Hepatocyte (in vitro differentiated cells): ENCODE measurements around the gene CCDC88C. TPM values are rescaled to one million over a fixed set of nuclear protein-coding genes. Genes with fewer than 3 reads are reported as not detected.
"Not testable (repeated sequence)": the region's sequence is repeated elsewhere in the genome, so short reads cannot be mapped to it uniquely, and the experiment has no call there.

Source experiments
- DNase-seq: peaks from one replicate; pipeline ENCODE4 v3.0.0-alpha.2; 2016; ENCODE audit warnings: low spot score
- H2AFZ ChIP-seq: fragments of 200-600 bp; sonication (generic); 2 replicates; pipeline ENCODE4 v1.6.0; 2016; ENCODE audit warnings: antibody characterized with exemption, mild to moderate bottlenecking
- H3K27ac ChIP-seq: fragments of 200-600 bp; sonication (generic); 2 replicates; pipeline ENCODE4 v1.5.1; 2016; ENCODE audit warnings: mild to moderate bottlenecking
- H3K27me3 ChIP-seq: fragments of 200-600 bp; sonication (generic); 2 replicates; pipeline ENCODE4 v1.6.1; 2016
- H3K36me3 ChIP-seq: fragments of 200-600 bp; sonication (generic); replicated peaks from 2 replicates; pipeline ENCODE4 v1.5.1; 2016; ENCODE audit warnings: low read depth; ENCODE audit not compliant: insufficient read depth
- H3K4me1 ChIP-seq: fragments of 200-600 bp; sonication (generic); 2 replicates; pipeline ENCODE4 v1.5.1; 2016; ENCODE audit warnings: mild to moderate bottlenecking, moderate library complexity; ENCODE audit not compliant: insufficient read depth
- H3K4me2 ChIP-seq: fragments of 200-600 bp; sonication (generic); 2 replicates; pipeline ENCODE4 v1.6.0; 2016
- H3K4me3 ChIP-seq: fragments of 200-600 bp; sonication (generic); 2 replicates; pipeline ENCODE4 v1.5.1; 2016; ENCODE audit warnings: mild to moderate bottlenecking
- H3K79me2 ChIP-seq: fragments of 200-600 bp; sonication (generic); 2 replicates; pipeline ENCODE4 v1.6.0; 2017; ENCODE audit warnings: mild to moderate bottlenecking
- H3K9me2 ChIP-seq: fragments of 200-600 bp; sonication (generic); replicated peaks from 2 replicates; pipeline ENCODE4 v1.6.0; 2017; ENCODE audit warnings: mild to moderate bottlenecking; ENCODE audit not compliant: insufficient read depth
- H3K9me3 ChIP-seq: fragments of 200-600 bp; sonication (generic); 2 replicates; pipeline ENCODE4 v1.5.1; 2016; ENCODE audit warnings: low read depth, mild to moderate bottlenecking
- H4K20me1 ChIP-seq: fragments of 200-600 bp; sonication (generic); 2 replicates; pipeline ENCODE4 v1.6.0; 2016; ENCODE audit warnings: mild to moderate bottlenecking; ENCODE audit not compliant: insufficient read depth, poor library complexity, severe bottlenecking
- EZH2 ChIP-seq: fragments of 200-600 bp; sonication (generic); IDR thresholded peaks from 2 replicates; pipeline ENCODE4 v1.6.1; 2016; ENCODE audit warnings: antibody characterized with exemption, mild to moderate bottlenecking, borderline replicate concordance
- EZH2phosphoT487 ChIP-seq: fragments of 200-600 bp; sonication (generic); IDR thresholded peaks from one replicate; pipeline ENCODE4 v1.6.1; 2018; ENCODE audit warnings: antibody characterized with exemption, mild to moderate bottlenecking, low read depth, moderate library complexity; ENCODE audit not compliant: unreplicated experiment, severe bottlenecking
- WGBS: methylation state at CpG from one replicate; pipeline ENCODE4 v1.1.6; 2016; ENCODE audit warnings: low lambda C conversion rate; ENCODE audit errors: missing lambda C conversion rate; 5-methylcytosine and 5-hydroxymethylcytosine counted together
- polyA plus RNA-seq: library from polyadenylated mRNA; unstranded; fragments of >200 nt; fragmentation: Nextera tagmentation; extraction: Ambion mirVana; gene quantifications from 2 replicates; pipeline ENCODE4 v1.2.1, GENCODE V29; 2016
- total RNA-seq: library from RNA; depleted of rRNA; stranded (reverse); fragments of >200 nt; gene quantifications from 2 replicates; pipeline ENCODE4 v1.2.3, GENCODE V29; 2014
- TF ChIP-seq, protein P1 (sequence below): fragments of 200-600 bp; sonication (generic); IDR thresholded peaks from 2 replicates; pipeline ENCODE4 v1.5.1; 2016; ENCODE audit warnings: antibody characterized with exemption, mild to moderate bottlenecking; ENCODE audit not compliant: poor library complexity

Gene CCDC88C
- total and polyA plus RNA-seq, 2 experiments from 2014 or later: 5.9 to 11.3 TPM

DNA sequence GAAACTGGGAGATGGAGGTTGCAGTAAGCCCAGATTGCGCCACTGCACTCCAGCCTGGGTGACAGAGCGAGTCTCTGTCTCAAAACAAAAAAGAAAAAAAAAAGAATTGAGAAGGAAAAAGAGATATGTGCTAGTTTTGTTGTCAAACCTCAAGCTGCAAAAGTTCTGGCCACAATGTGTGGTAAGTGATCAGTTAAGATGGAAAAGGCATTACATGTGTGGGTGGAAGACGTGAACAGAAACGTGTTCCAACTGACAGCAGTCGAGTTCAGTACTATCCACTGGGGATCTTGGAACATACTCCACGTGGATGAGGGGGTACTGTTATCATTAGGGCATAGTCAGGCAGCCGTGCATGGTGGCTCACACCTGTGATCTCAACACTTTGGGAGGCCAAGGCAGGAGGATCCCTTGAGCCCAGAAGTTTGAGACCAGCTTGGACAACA lies 190.4 kb downstream of the CCDC88C start:
- Histone ChIP-seq H3K79me2 (no peaks in the 10 kb centered on the region), H3K27me3 (no peaks in the 10 kb centered on the region), H3K36me3 (no peaks in the 10 kb centered on the region), H3K9me3 (no peaks in the 10 kb centered on the region), H3K4me3 (no peak overlapping the region), H4K20me1 (no peaks in the 10 kb centered on the region), H3K4me1 (no peaks in the 10 kb centered on the region), H3K27ac (no peak overlapping the region), H3K4me2 (no peak overlapping the region), H3K9me2 (no peaks in the 10 kb centered on the region), H2AFZ (no peak overlapping the region)
- no peak for TF ChIP-seq EZH2
- TF ChIP-seq, protein P1, sequence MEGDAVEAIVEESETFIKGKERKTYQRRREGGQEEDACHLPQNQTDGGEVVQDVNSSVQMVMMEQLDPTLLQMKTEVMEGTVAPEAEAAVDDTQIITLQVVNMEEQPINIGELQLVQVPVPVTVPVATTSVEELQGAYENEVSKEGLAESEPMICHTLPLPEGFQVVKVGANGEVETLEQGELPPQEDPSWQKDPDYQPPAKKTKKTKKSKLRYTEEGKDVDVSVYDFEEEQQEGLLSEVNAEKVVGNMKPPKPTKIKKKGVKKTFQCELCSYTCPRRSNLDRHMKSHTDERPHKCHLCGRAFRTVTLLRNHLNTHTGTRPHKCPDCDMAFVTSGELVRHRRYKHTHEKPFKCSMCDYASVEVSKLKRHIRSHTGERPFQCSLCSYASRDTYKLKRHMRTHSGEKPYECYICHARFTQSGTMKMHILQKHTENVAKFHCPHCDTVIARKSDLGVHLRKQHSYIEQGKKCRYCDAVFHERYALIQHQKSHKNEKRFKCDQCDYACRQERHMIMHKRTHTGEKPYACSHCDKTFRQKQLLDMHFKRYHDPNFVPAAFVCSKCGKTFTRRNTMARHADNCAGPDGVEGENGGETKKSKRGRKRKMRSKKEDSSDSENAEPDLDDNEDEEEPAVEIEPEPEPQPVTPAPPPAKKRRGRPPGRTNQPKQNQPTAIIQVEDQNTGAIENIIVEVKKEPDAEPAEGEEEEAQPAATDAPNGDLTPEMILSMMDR: no peak
- TF ChIP-seq EZH2phosphoT487: no peak
- no peak for DNase-seq
- 94% methylated on average over 7 of the region's 7 CpGs for WGBS

GRCh38 chr14:91226360-91226759 lies 191.3 kb downstream of the CCDC88C start:
- not testable (repeated sequence) for H2AFZ ChIP-seq, DNase-seq, H3K4me3 ChIP-seq, H3K4me1 ChIP-seq, H3K9me3 ChIP-seq, H3K9me2 ChIP-seq, H3K36me3 ChIP-seq, H4K20me1 ChIP-seq, H3K27ac ChIP-seq, H3K27me3 ChIP-seq, H3K4me2 ChIP-seq, H3K79me2 ChIP-seq
- 90% methylated on average over 4 of the region's 4 CpGs for WGBS

DNA sequence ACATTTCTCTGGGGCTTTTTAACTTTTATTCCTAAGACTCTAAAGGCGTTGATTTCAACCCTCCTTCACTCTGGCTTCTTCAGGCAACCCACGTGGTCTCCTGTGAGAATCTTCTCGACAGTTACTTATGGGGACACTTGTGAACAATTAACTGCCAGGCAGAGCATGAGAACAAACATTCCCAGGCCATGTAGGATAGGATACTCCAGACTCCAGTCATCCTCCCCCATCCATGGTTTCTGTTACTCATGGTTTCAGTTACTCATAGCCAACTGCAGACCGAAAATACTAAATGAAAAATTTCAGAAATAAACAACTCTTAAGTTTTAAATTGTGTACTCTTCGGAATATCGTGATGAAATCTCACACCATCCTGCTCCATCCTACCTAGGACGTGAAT lies 192.6 kb downstream of the CCDC88C start:
- H3K9me3 ChIP-seq: no peaks in the 10 kb centered on the region
- no peak for DNase-seq
- no peak overlapping the region for H3K4me3 ChIP-seq
- H3K9me2 ChIP-seq: no peaks in the 10 kb centered on the region
- H3K4me2 ChIP-seq: no peak overlapping the region
- no peaks in the 10 kb centered on the region for H3K27me3 ChIP-seq
- no peak overlapping the region for H2AFZ ChIP-seq
- TF ChIP-seq EZH2: no peak
- TF ChIP-seq EZH2phosphoT487: no peak
- TF ChIP-seq, protein P1: no peak
- no peaks in the 10 kb centered on the region for H4K20me1 ChIP-seq
- WGBS: 95% methylated on average over 7 of the region's 7 CpGs
- H3K79me2 ChIP-seq: no peaks in the 10 kb centered on the region
- H3K4me1 ChIP-seq: no peaks in the 10 kb centered on the region
- H3K36me3 ChIP-seq: no peaks in the 10 kb centered on the region
- no peak overlapping the region for H3K27ac ChIP-seq

GRCh38 chr14:91223028-91223783 lies 194.4 kb downstream of the CCDC88C start:
- no peaks in the 10 kb centered on the region for H3K79me2 ChIP-seq
- H3K9me3 ChIP-seq: no peaks in the 10 kb centered on the region

More at GRCh38 chr14:91223028-91223783, 194.4 kb downstream of the CCDC88C start:
- TF ChIP-seq EZH2 (no peak), EZH2phosphoT487 (no peak)
- TF ChIP-seq, protein P1: no peak
- H3K27me3 ChIP-seq: no peaks in the 10 kb centered on the region
- H2AFZ ChIP-seq: no peak overlapping the region
- no peaks in the 10 kb centered on the region for H3K4me1 ChIP-seq
- H3K4me3 ChIP-seq: no peak overlapping the region
- no peak overlapping the region for H3K27ac ChIP-seq
- no peak overlapping the region for H3K4me2 ChIP-seq
- 95% methylated on average over 1 of the region's 1 CpG for WGBS
- no peaks in the 10 kb centered on the region for H3K36me3 ChIP-seq
- no peaks in the 10 kb centered on the region for H3K9me2 ChIP-seq
- H4K20me1 ChIP-seq: no peaks in the 10 kb centered on the region
- DNase-seq: no peak

Other genes with a start within 250 kb of the CCDC88C start
- gene GPR68, start 173.1 kb downstream of the CCDC88C start, total RNA-seq: 0.20 and 0.44 TPM in 2 replicates
- 0.42 TPM in 1 of 2 replicates, not detected in the other for gene GPR68, start 173.1 kb downstream of the CCDC88C start, polyA plus RNA-seq
- gene PPP4R3A, start 92.5 kb upstream of the CCDC88C start, total RNA-seq: 76.5 and 85.7 TPM in 2 replicates
- 47.6 and 55.7 TPM in 2 replicates for gene PPP4R3A, start 92.5 kb upstream of the CCDC88C start, polyA plus RNA-seq